T-cell (primary cell): Measurements from ENCODE around the gene SLC12A1. TPM values are rescaled to one million over a fixed set of nuclear protein-coding genes. Genes with fewer than 3 reads are reported as not detected.

Experiments used
- ATAC-seq, 4 experiments: fragments of 200-7000 bp in 3 of 4; fragments of 150-1000 bp in 1 of 4; cut with Tn5 transposase; replicated peaks in 1 of 4; 1 replicate in 3 of 4; 2 replicates in 1 of 4; pipeline ENCODE4 v1.10.0; 2021; ENCODE audit warnings: moderate library complexity in 3 of 4, mild to moderate bottlenecking in 2 of 4, moderate number of reproducible peaks in 1 of 4
- CTCF ChIA-PET, 2 donors: fragments of 300-600 bp; sonication (Branson Sonifier 250); formaldehyde crosslinking; loops; one replicate each; lab custom pipeline; 2022; ENCODE audit warnings: antibody characterized with exemption in 2 of 2; lab: Charles Lee
- POLR2A ChIA-PET, 2 donors: fragments of 300-600 bp; sonication (Branson Sonifier 250); formaldehyde crosslinking; loops; one replicate each; lab custom pipeline; 2022; ENCODE audit warnings: antibody characterized with exemption in 2 of 2; lab: Charles Lee
- DNase-seq, 35 experiments: peaks; one replicate each; pipeline versions ENCODE4 v3.0.0 to v3.0.0-alpha.2; 2013 to 2023
- H3K27ac ChIP-seq: one replicate; pipeline ENCODE4 v1.5.1; 2013; ENCODE audit warnings: low read length
- H3K27me3 ChIP-seq, 2 experiments: replicated peaks in 1 of 2; 1 replicate in 1 of 2; 2 replicates in 1 of 2; pipeline versions ENCODE4 v1.6.1 to v1.7.0; 2013; ENCODE audit warnings: low read length in 1 of 2, mixed read lengths in 1 of 2; ENCODE audit not compliant: control insufficient read depth in 2 of 2, insufficient read depth in 2 of 2; ENCODE audit errors: extremely low read depth in 1 of 2
- H3K36me3 ChIP-seq, 2 donors: 1 replicate in 1 of 2; 2 replicates in 1 of 2; pipeline versions ENCODE4 v1.6.1 to v1.7.0; 2013; ENCODE audit warnings: low read length in 1 of 2; ENCODE audit not compliant: control insufficient read depth in 2 of 2, insufficient read depth in 1 of 2; ENCODE audit errors: extremely low read depth in 1 of 2
- H3K4me1 ChIP-seq, 2 experiments: 1 replicate in 1 of 2; 2 replicates in 1 of 2; pipeline versions ENCODE4 v1.6.1 to v1.7.0; 2013; ENCODE audit warnings: low read length in 2 of 2, mixed read lengths in 1 of 2; ENCODE audit not compliant: insufficient read depth in 2 of 2, control insufficient read depth in 1 of 2; ENCODE audit errors: extremely low read depth in 1 of 2
- H3K4me3 ChIP-seq, 2 donors: 1 replicate in 1 of 2; 2 replicates in 1 of 2; pipeline versions ENCODE4 v1.5.1 to v1.7.0; 2013; ENCODE audit warnings: mild to moderate bottlenecking in 2 of 2, low read length in 1 of 2, moderate library complexity in 1 of 2; ENCODE audit not compliant: control insufficient read depth in 1 of 2; ENCODE audit errors: extremely low read depth in 1 of 2
- H3K9me3 ChIP-seq: 2 replicates; pipeline ENCODE4 v1.7.0; 2013
- H3K27ac Mint-ChIP-seq, 2 donors: one replicate each; pipeline ENCODE4 v1.8.0; 2020 to 2021; ENCODE audit warnings: mild to moderate bottlenecking in 2 of 2, mixed read lengths in 2 of 2
- H3K27me3 Mint-ChIP-seq, 2 donors: one replicate each; pipeline ENCODE4 v1.8.0; 2021 to 2022; ENCODE audit warnings: mixed read lengths in 2 of 2
- H3K36me3 Mint-ChIP-seq: one replicate; pipeline ENCODE4 v1.8.0; 2021; ENCODE audit warnings: mixed read lengths
- H3K4me1 Mint-ChIP-seq, 3 donors: one replicate each; pipeline ENCODE4 v1.8.0; 2020 to 2022; ENCODE audit warnings: mixed read lengths in 3 of 3, mild to moderate bottlenecking in 1 of 3
- H3K4me3 Mint-ChIP-seq, 3 donors: one replicate each; pipeline ENCODE4 v1.8.0; 2020 to 2022; ENCODE audit warnings: mild to moderate bottlenecking in 3 of 3, mixed read lengths in 3 of 3, moderate library complexity in 3 of 3
- H3K9me3 Mint-ChIP-seq, 3 donors: one replicate each; pipeline ENCODE4 v1.8.0; 2020 to 2022; ENCODE audit warnings: mixed read lengths in 3 of 3
- WGBS: methylation state at CpG from one replicate; pipeline ENCODE4 v1.1.5; 2013; ENCODE audit warnings: missing lambda C conversion rate; ENCODE audit not compliant: insufficient coverage; 5-methylcytosine and 5-hydroxymethylcytosine counted together
- total RNA-seq, 35 experiments: library from RNA in 6 of 35; stranded (reverse) in 6 of 35; fragments of 120-200 nt in 1 of 35; gene quantifications; one replicate each; pipeline versions ENCODE4 v1.2.1 to v1.2.4 and lab custom pipeline; 2013 to 2026

SLC12A1 gene
- total RNA-seq, 5 donors from 2014 or later (not counting 1 experiment from before 2014, with no cell fraction given), result not detected

GRCh38 chr15:48352474-48353072 lies 146.5 kb downstream of the SLC12A1 start:
- ChIA-PET CTCF (interaction anchor here (0.6 to 2.4 kb wide), 15 partner anchors 12 to 1600 kb away, joined by 3 to 12 read pairs (median 4); no protein-coding TSS in a partner anchor), POLR2A (interaction anchor here in 1 of 2 donors (0.5 kb wide), 1 partner anchor 754 kb away, joined by 6 read pairs; no protein-coding TSS in a partner anchor)
- H3K4me1 Mint-ChIP-seq, result peaks cover 2 to 7% (median 2%) of the 10 kb centered on the region in 3 donors
- H3K36me3 Mint-ChIP-seq, result no peaks in the 10 kb centered on the region
- Histone ChIP-seq H3K27ac (no peak overlapping the region), H3K4me1 (peaks cover 0 to 2% of the 10 kb centered on the region in 2 experiments), H3K4me3 (no peak overlapping the region), H3K27me3 (no peaks in the 10 kb centered on the region), H3K9me3 (no peaks in the 10 kb centered on the region), H3K36me3 (no peaks in the 10 kb centered on the region)
- no CpG with 5 or more reads among the region's 6 CpGs for WGBS
- peak; percentile 69 to 79 (median 73) for ATAC-seq
- peak in 32 of 35 experiments; percentile 11 to 73 (median 34) for DNase-seq
- no peak overlapping the region for H3K27ac Mint-ChIP-seq
- peaks cover 5 to 9% of the 10 kb centered on the region in 2 donors for H3K27me3 Mint-ChIP-seq
- no peaks in the 10 kb centered on the region for H3K9me3 Mint-ChIP-seq
- H3K4me3 Mint-ChIP-seq, result no peak overlapping the region

Other genes starting within 250 kb of the SLC12A1 start
- gene SLC24A5, start 85.3 kb upstream of the SLC12A1 start, total RNA-seq, result not detected
- gene MYEF2, start 28.0 kb upstream of the SLC12A1 start, total RNA-seq, result 10 to 100 TPM; 11.8 to 24.8 (median 15.3) TPM
- not detected for gene CTXN2, start 14.6 kb upstream of the SLC12A1 start, total RNA-seq
- 100 to 1,000 TPM in 3 of 5 donors, 10 to 100 TPM in 2; 70.8 to 117 (median 112) TPM for gene DUT, start 125.1 kb downstream of the SLC12A1 start, total RNA-seq